Measurements from ENCODE around the gene SAE1. TPM values are rescaled to one million over a fixed set of nuclear protein-coding genes. Genes with fewer than 3 reads are reported as not detected.

Gene SAE1
- total and polyA plus RNA-seq, 9 donors = 75.8 to 103 (median 92.0) TPM

DNA sequence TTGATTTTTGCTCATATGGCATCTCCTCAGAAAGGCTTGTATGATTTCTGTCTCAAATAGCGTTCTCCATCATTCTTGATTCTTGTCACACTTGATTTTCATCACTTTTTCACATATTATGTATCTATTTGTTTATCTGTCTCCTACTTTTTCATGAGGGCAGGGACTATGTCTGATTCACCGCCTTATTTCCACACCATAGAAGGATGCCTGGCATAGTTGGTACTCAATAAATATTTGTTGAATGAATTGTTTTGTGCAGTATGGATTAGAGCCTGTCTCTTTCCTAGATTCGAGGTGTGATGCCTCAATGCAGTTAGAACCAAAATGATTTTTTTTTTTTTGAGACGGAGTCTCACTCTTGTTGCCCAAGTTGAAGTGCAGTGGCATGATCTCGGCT lies 12.1 kb downstream of the SAE1 start:
- Histone ChIP-seq H3K27ac (ENCODE audit: low read length) (no peak overlapping the region), H3K9me3 (replicated peaks; ENCODE audit: control insufficient read depth, low read depth, low read length) (no peaks in the 10 kb centered on the region), H3K36me3 (ENCODE audit: control insufficient read depth, insufficient read depth, low read length) (peaks cover 46% of the 10 kb centered on the region), H3K4me3 (ENCODE audit: low read length) (no peak overlapping the region), H3K4me1 (ENCODE audit: control insufficient read depth, insufficient read depth, low read length) (peaks cover 11% of the 10 kb centered on the region), H3K27me3 (ENCODE audit: control insufficient read depth, insufficient read depth, low read length) (no peaks in the 10 kb centered on the region)
- no peak for DNase-seq
- WGBS (ENCODE audit: insufficient coverage) = 89% methylated on average over 3 of the region's 5 CpGs

GRCh38 chr19:47143322-47144073 lies 12.9 kb downstream of the SAE1 start:
- 70% methylated on average over 7 of the region's 11 CpGs for WGBS (ENCODE audit: insufficient coverage)
- Histone ChIP-seq H3K9me3 (replicated peaks; ENCODE audit: control insufficient read depth, low read depth, low read length) (no peaks in the 10 kb centered on the region), H3K4me1 (ENCODE audit: control insufficient read depth, insufficient read depth, low read length) (peaks cover 11% of the 10 kb centered on the region), H3K27me3 (ENCODE audit: control insufficient read depth, insufficient read depth, low read length) (no peaks in the 10 kb centered on the region), H3K36me3 (ENCODE audit: control insufficient read depth, insufficient read depth, low read length) (peaks cover 50% of the 10 kb centered on the region), H3K4me3 (ENCODE audit: low read length) (no peak overlapping the region), H3K27ac (ENCODE audit: low read length) (no peak overlapping the region)
- no peak for DNase-seq

DNA sequence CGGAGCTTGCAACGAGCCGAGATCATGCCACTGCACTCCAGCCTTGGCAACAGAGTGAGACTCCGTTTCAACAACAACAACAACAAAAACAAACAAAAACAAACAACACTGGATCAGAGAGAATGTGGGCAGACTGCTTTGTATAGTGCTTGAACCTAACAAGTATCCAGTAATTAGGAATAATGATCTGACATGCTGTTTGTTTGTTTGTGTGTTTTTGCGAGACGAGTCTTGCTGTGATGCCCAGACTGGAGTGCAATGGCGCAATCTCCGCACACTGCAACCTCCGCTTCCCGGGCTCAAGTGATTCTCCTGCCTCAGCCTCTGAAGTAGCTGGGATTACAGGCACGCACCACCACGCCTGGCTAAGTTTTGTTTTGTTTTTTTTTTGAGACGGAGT lies 14.0 kb downstream of the SAE1 start:
- Histone ChIP-seq H3K36me3 (ENCODE audit: control insufficient read depth, insufficient read depth, low read length) (peaks cover 47% of the 10 kb centered on the region), H3K4me3 (ENCODE audit: low read length) (no peak overlapping the region), H3K4me1 (ENCODE audit: control insufficient read depth, insufficient read depth, low read length) (peaks cover 11% of the 10 kb centered on the region), H3K27ac (ENCODE audit: low read length) (no peak overlapping the region), H3K9me3 (replicated peaks; ENCODE audit: control insufficient read depth, low read depth, low read length) (no peaks in the 10 kb centered on the region), H3K27me3 (ENCODE audit: control insufficient read depth, insufficient read depth, low read length) (no peaks in the 10 kb centered on the region)
- no peak for DNase-seq
- 92% methylated on average over 9 of the region's 13 CpGs for WGBS (ENCODE audit: insufficient coverage)

GRCh38 chr19:47145639-47146486 lies 15.2 kb downstream of the SAE1 start:
- no peak for DNase-seq
- Histone ChIP-seq H3K4me3 (ENCODE audit: low read length) (no peak overlapping the region), H3K36me3 (ENCODE audit: control insufficient read depth, insufficient read depth, low read length) (peaks cover 55% of the 10 kb centered on the region), H3K27me3 (ENCODE audit: control insufficient read depth, insufficient read depth, low read length) (no peaks in the 10 kb centered on the region), H3K9me3 (replicated peaks; ENCODE audit: control insufficient read depth, low read depth, low read length) (no peaks in the 10 kb centered on the region), H3K4me1 (ENCODE audit: control insufficient read depth, insufficient read depth, low read length) (peaks cover 11% of the 10 kb centered on the region), H3K27ac (ENCODE audit: low read length) (peak overlapping the region; percentile 29)
- 100% methylated on average over 2 of the region's 5 CpGs for WGBS (ENCODE audit: insufficient coverage)

- peaks cover 61% of the 10 kb centered on the region for H3K36me3 ChIP-seq (ENCODE audit: control insufficient read depth, insufficient read depth, low read length)
- H3K4me1 ChIP-seq (ENCODE audit: control insufficient read depth, insufficient read depth, low read length) = peaks cover 11% of the 10 kb centered on the region
- H3K27ac ChIP-seq (ENCODE audit: low read length) = no peak overlapping the region
- no peaks in the 10 kb centered on the region for H3K27me3 ChIP-seq (ENCODE audit: control insufficient read depth, insufficient read depth, low read length)
- no peak for DNase-seq
- WGBS (ENCODE audit: insufficient coverage) = no CpG with 5 or more reads among the region's 2 CpGs
- no peak overlapping the region for H3K4me3 ChIP-seq (ENCODE audit: low read length)
- no peaks in the 10 kb centered on the region for H3K9me3 ChIP-seq (replicated peaks; ENCODE audit: control insufficient read depth, low read depth, low read length)
Observed at GRCh38 chr19:47146920-47147319, 16.3 kb downstream of the SAE1 start.

- Histone ChIP-seq H3K4me3 (ENCODE audit: low read length) (no peak overlapping the region), H3K27ac (ENCODE audit: low read length) (no peak overlapping the region), H3K27me3 (ENCODE audit: control insufficient read depth, insufficient read depth, low read length) (no peaks in the 10 kb centered on the region), H3K4me1 (ENCODE audit: control insufficient read depth, insufficient read depth, low read length) (peaks cover 6% of the 10 kb centered on the region), H3K36me3 (ENCODE audit: control insufficient read depth, insufficient read depth, low read length) (peaks cover 66% of the 10 kb centered on the region), H3K9me3 (replicated peaks; ENCODE audit: control insufficient read depth, low read depth, low read length) (no peaks in the 10 kb centered on the region)
- WGBS (ENCODE audit: insufficient coverage) = 75% methylated on average over 3 of the region's 3 CpGs
- no peak for DNase-seq
Observed at GRCh38 chr19:47151627-47152026, 21.0 kb downstream of the SAE1 start.

- Histone ChIP-seq H3K27me3 (ENCODE audit: control insufficient read depth, insufficient read depth, low read length) (no peaks in the 10 kb centered on the region), H3K4me3 (ENCODE audit: low read length) (no peak overlapping the region), H3K27ac (ENCODE audit: low read length) (no peak overlapping the region), H3K4me1 (ENCODE audit: control insufficient read depth, insufficient read depth, low read length) (peaks cover 10% of the 10 kb centered on the region), H3K36me3 (ENCODE audit: control insufficient read depth, insufficient read depth, low read length) (peaks cover 66% of the 10 kb centered on the region), H3K9me3 (replicated peaks; ENCODE audit: control insufficient read depth, low read depth, low read length) (no peaks in the 10 kb centered on the region)
- no peak for DNase-seq
- no CpG with 5 or more reads among the region's 1 CpG for WGBS (ENCODE audit: insufficient coverage)
Observed at GRCh38 chr19:47152205-47152604, 21.6 kb downstream of the SAE1 start.

GRCh38 chr19:47152632-47153031 lies 22.0 kb downstream of the SAE1 start:
- Histone ChIP-seq H3K4me1 (ENCODE audit: control insufficient read depth, insufficient read depth, low read length) (peaks cover 14% of the 10 kb centered on the region), H3K27ac (ENCODE audit: low read length) (no peak overlapping the region), H3K36me3 (ENCODE audit: control insufficient read depth, insufficient read depth, low read length) (peaks cover 69% of the 10 kb centered on the region), H3K27me3 (ENCODE audit: control insufficient read depth, insufficient read depth, low read length) (no peaks in the 10 kb centered on the region), H3K4me3 (ENCODE audit: low read length) (no peak overlapping the region), H3K9me3 (replicated peaks; ENCODE audit: control insufficient read depth, low read depth, low read length) (no peaks in the 10 kb centered on the region)
- WGBS (ENCODE audit: insufficient coverage) = 90% methylated on average over 2 of the region's 2 CpGs
- DNase-seq = no peak

GRCh38 chr19:47153266-47153665 lies 22.6 kb downstream of the SAE1 start:
- Histone ChIP-seq H3K27me3 (ENCODE audit: control insufficient read depth, insufficient read depth, low read length) (no peaks in the 10 kb centered on the region), H3K4me1 (ENCODE audit: control insufficient read depth, insufficient read depth, low read length) (peaks cover 20% of the 10 kb centered on the region), H3K4me3 (ENCODE audit: low read length) (no peak overlapping the region), H3K27ac (ENCODE audit: low read length) (no peak overlapping the region), H3K9me3 (replicated peaks; ENCODE audit: control insufficient read depth, low read depth, low read length) (no peaks in the 10 kb centered on the region), H3K36me3 (ENCODE audit: control insufficient read depth, insufficient read depth, low read length) (peaks cover 69% of the 10 kb centered on the region)
- DNase-seq = no peak
- no CpG with 5 or more reads among the region's 2 CpGs for WGBS (ENCODE audit: insufficient coverage)

- peak; percentile 57 for DNase-seq
- Histone ChIP-seq H3K9me3 (replicated peaks; ENCODE audit: control insufficient read depth, low read depth, low read length) (no peaks in the 10 kb centered on the region), H3K4me1 (ENCODE audit: control insufficient read depth, insufficient read depth, low read length) (peaks cover 24% of the 10 kb centered on the region), H3K27ac (ENCODE audit: low read length) (peak overlapping the region; percentile 42), H3K27me3 (ENCODE audit: control insufficient read depth, insufficient read depth, low read length) (no peaks in the 10 kb centered on the region), H3K4me3 (ENCODE audit: low read length) (no peak overlapping the region), H3K36me3 (ENCODE audit: control insufficient read depth, insufficient read depth, low read length) (peaks cover 70% of the 10 kb centered on the region)
- WGBS (ENCODE audit: insufficient coverage) = 65% methylated on average over 5 of the region's 7 CpGs
Observed at GRCh38 chr19:47155148-47155547, 24.5 kb downstream of the SAE1 start.

Measured in muscle of leg (tissue), 11 donors.